ENCODE measurements around the gene NT5E.

The NT5E gene

GRCh38 chr6:85459224-85459901 is 9.5 kb downstream of the NT5E start:
- DNase-seq (ENCODE audit: low read depth in 2 of 2, low spot score in 1 of 2): no peak

GRCh38 chr6:85460154-85460920 is 10.5 kb downstream of the NT5E start:
- DNase-seq (ENCODE audit: low read depth in 2 of 2, low spot score in 1 of 2): no peak

- DNase-seq (ENCODE audit: low read depth in 2 of 2, low spot score in 1 of 2): peak in 1 of 2 donors; percentile 18
These were observed 11.3 kb downstream of the NT5E start for GRCh38 chr6:85460921-85461797.

GRCh38 chr6:85461798-85462170 is 11.9 kb downstream of the NT5E start:
- DNase-seq (ENCODE audit: low read depth in 2 of 2, low spot score in 1 of 2): no peak

GRCh38 chr6:85462673-85463072 is 12.8 kb downstream of the NT5E start:
- DNase-seq (ENCODE audit: low read depth in 2 of 2, low spot score in 1 of 2): no peak

GRCh38 chr6:85463621-85464259 is 13.9 kb downstream of the NT5E start:
- DNase-seq (ENCODE audit: low read depth in 2 of 2, low spot score in 1 of 2): no peak

GRCh38 chr6:85464260-85464644 is 14.4 kb downstream of the NT5E start:
- peak in 1 of 2 donors; percentile 17 for DNase-seq (ENCODE audit: low read depth in 2 of 2, low spot score in 1 of 2)

- peak in 1 of 2 donors; percentile 13 for DNase-seq (ENCODE audit: low read depth in 2 of 2, low spot score in 1 of 2)
These were observed 14.9 kb downstream of the NT5E start for GRCh38 chr6:85464722-85465150.

GRCh38 chr6:85465762-85466161 is 15.9 kb downstream of the NT5E start:
- DNase-seq (ENCODE audit: low read depth in 2 of 2, low spot score in 1 of 2): no peak

GRCh38 chr6:85468326-85468725 is 18.4 kb downstream of the NT5E start:
- DNase-seq (ENCODE audit: low read depth in 2 of 2, low spot score in 1 of 2): no peak

GRCh38 chr6:85469276-85470022 is 19.6 kb downstream of the NT5E start:
- DNase-seq (ENCODE audit: low read depth in 2 of 2, low spot score in 1 of 2): no peak

- no peak for DNase-seq (ENCODE audit: low read depth in 2 of 2, low spot score in 1 of 2)
These were observed 20.1 kb downstream of the NT5E start for GRCh38 chr6:85470023-85470410.

- no peak for DNase-seq (ENCODE audit: low read depth in 2 of 2, low spot score in 1 of 2)
These were observed 22.9 kb downstream of the NT5E start for GRCh38 chr6:85472744-85473143.

GRCh38 chr6:85473748-85474147 is 23.9 kb downstream of the NT5E start:
- no peak for DNase-seq (ENCODE audit: low read depth in 2 of 2, low spot score in 1 of 2)

- no peak for DNase-seq (ENCODE audit: low read depth in 2 of 2, low spot score in 1 of 2)
These were observed 26.6 kb downstream of the NT5E start for GRCh38 chr6:85476532-85476931.

GRCh38 chr6:85479208-85479607 is 29.3 kb downstream of the NT5E start:
- no peak for DNase-seq (ENCODE audit: low read depth in 2 of 2, low spot score in 1 of 2)

GRCh38 chr6:85482206-85482904 is 32.5 kb downstream of the NT5E start:
- no peak for DNase-seq (ENCODE audit: low read depth in 2 of 2, low spot score in 1 of 2)

GRCh38 chr6:85482905-85483700 is 33.2 kb downstream of the NT5E start:
- DNase-seq (ENCODE audit: low read depth in 2 of 2, low spot score in 1 of 2): peak; percentile 64 to 83

GRCh38 chr6:85483846-85484245 is 34.0 kb downstream of the NT5E start:
- no peak for DNase-seq (ENCODE audit: low read depth in 2 of 2, low spot score in 1 of 2)

All from stimulated activated CD8-positive, alpha-beta memory T cell treated with anti-CD3 and anti-CD28 coated beads, Interleukin-4, amount 100 ng/mL, for 4 hours (primary cell).